ENCODE results near the gene CNOT1.

DNA sequence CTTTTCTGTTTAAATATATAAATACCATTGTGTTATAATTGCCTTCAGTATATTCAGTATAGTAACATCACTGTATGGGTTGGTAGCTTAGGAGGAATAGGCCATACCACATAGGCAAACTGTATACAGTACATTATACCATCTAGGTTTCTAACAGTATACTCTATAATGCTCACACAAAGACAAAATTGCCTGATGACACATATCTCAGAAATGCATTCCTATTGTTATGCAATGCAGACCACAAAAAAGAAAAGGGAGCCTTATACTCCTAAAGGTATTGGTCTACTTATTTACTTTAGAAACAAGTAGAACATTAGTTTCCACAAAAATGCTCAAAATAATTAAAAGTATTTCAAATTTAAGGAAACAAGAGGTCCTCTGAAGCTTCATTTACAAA lies 66.4 kb downstream of the CNOT1 start:
- TF ChIP-seq GATA3 (IDR thresholded peaks at IDR 0.05; ENCODE audit: low read depth, low read length) (no peak), GATA2 (IDR thresholded peaks at IDR 0.05; ENCODE audit: low read depth, low read length) (no peak)
